Activated CD8-positive, alpha-beta T cell treated with anti-CD3 and anti-CD28 coated beads for 36 hours (primary cell): ENCODE measurements around the gene KDM7A. TPM values are rescaled to one million over a fixed set of nuclear protein-coding genes. Genes with fewer than 3 reads are reported as not detected.

Experiments used
- ATAC-seq: fragments of 200-7000 bp; cut with Tn5 transposase; one replicate; pipeline ENCODE4 v1.10.0; 2021; ENCODE audit warnings: mild to moderate bottlenecking, moderate library complexity
- CTCF ChIA-PET: fragments of 350-600 bp; sonication (Branson Sonifier 250); formaldehyde crosslinking; loops from one replicate; lab custom pipeline; 2021; ENCODE audit warnings: antibody characterized with exemption; lab: Charles Lee
- POLR2A ChIA-PET: fragments of 350-600 bp; sonication (Branson Sonifier 250); formaldehyde crosslinking; loops from one replicate; lab custom pipeline; 2021; ENCODE audit warnings: antibody characterized with exemption; lab: Charles Lee
- DNase-seq: peaks from one replicate; pipeline ENCODE4 v3.0.0-alpha.2; 2020
- H3K27ac Mint-ChIP-seq: one replicate; pipeline ENCODE4 v1.8.0; 2021; ENCODE audit warnings: mild to moderate bottlenecking, mixed read lengths
- H3K27me3 Mint-ChIP-seq: one replicate; pipeline ENCODE4 v1.8.0; 2021; ENCODE audit warnings: mixed read lengths
- H3K36me3 Mint-ChIP-seq: one replicate; pipeline ENCODE4 v1.8.0; 2021; ENCODE audit warnings: low read depth, mixed read lengths
- H3K4me1 Mint-ChIP-seq: one replicate; pipeline ENCODE4 v1.8.0; 2021; ENCODE audit warnings: low read depth, mixed read lengths
- H3K4me3 Mint-ChIP-seq: one replicate; pipeline ENCODE4 v1.8.0; 2021; ENCODE audit warnings: mild to moderate bottlenecking, moderate library complexity, mixed read lengths
- H3K9me3 Mint-ChIP-seq: one replicate; pipeline ENCODE4 v1.8.0; 2021; ENCODE audit warnings: mixed read lengths
- intact Hi-C: fragments of 100-400 bp; cut with micrococcal nuclease; formaldehyde crosslinking; loops from one replicate; pipeline ENCODE4 v1.10.0; 2022
- total RNA-seq, 2 experiments: library from RNA; stranded (reverse); gene quantifications; one replicate each; pipeline ENCODE4 v1.2.3, GENCODE V29; 2021
- TF ChIP-seq, protein P1 (sequence below): fragments of 200-600 bp; IDR thresholded peaks from one replicate; pipeline ENCODE4 v1.8.0; 2022; ENCODE audit warnings: antibody characterized with exemption, mild to moderate bottlenecking

The KDM7A gene
- total RNA-seq, 2 experiments from 2014 or later: 21.1 to 22.9 TPM

GRCh38 chr7:140144821-140145220 is 32.0 kb downstream of the KDM7A start:
- peaks cover 62% of the 10 kb centered on the region for H3K4me1 Mint-ChIP-seq
- TF ChIP-seq, protein P1, sequence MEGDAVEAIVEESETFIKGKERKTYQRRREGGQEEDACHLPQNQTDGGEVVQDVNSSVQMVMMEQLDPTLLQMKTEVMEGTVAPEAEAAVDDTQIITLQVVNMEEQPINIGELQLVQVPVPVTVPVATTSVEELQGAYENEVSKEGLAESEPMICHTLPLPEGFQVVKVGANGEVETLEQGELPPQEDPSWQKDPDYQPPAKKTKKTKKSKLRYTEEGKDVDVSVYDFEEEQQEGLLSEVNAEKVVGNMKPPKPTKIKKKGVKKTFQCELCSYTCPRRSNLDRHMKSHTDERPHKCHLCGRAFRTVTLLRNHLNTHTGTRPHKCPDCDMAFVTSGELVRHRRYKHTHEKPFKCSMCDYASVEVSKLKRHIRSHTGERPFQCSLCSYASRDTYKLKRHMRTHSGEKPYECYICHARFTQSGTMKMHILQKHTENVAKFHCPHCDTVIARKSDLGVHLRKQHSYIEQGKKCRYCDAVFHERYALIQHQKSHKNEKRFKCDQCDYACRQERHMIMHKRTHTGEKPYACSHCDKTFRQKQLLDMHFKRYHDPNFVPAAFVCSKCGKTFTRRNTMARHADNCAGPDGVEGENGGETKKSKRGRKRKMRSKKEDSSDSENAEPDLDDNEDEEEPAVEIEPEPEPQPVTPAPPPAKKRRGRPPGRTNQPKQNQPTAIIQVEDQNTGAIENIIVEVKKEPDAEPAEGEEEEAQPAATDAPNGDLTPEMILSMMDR: no peak
- no peak overlapping the region for H3K4me3 Mint-ChIP-seq
- CTCF ChIA-PET: no interaction called here
- H3K36me3 Mint-ChIP-seq: peaks cover 34% of the 10 kb centered on the region
- peak overlapping the region; percentile 21 for H3K27ac Mint-ChIP-seq
- H3K9me3 Mint-ChIP-seq: peaks cover 20% of the 10 kb centered on the region
- POLR2A ChIA-PET: interaction anchor here (0.9 kb wide), 1 partner anchor 161 kb away, joined by 3 read pairs; no protein-coding TSS in a partner anchor
- no peaks in the 10 kb centered on the region for H3K27me3 Mint-ChIP-seq
- ATAC-seq (peak; percentile 37), DNase-seq (no peak)
- intact Hi-C loops: no loop called here

DNA sequence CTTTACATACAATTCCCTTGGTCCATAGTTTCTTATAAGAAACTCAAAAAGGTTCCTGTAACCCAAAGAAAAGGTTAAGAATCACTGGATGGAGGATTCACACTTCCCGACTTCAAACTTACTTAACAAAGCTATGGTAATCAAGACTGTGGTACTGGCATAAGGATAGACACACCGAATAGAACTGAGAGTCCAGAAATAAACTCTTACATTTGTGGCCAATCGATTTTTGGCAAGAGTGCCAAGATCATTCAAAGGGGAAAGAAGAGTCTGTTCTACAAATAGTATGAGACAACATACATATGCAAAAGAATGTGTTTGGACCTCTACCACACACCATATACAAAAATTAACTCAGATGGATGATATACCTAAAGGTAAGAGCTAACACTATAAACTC is 32.8 kb downstream of the KDM7A start:
- TF ChIP-seq, protein P1: no peak
- POLR2A ChIA-PET: interaction anchor here (0.6 kb wide), 1 partner anchor 278 kb away, joined by 3 read pairs; no protein-coding TSS in a partner anchor
- intact Hi-C loops: no loop called here
- H3K27ac Mint-ChIP-seq: no peak overlapping the region
- H3K4me1 Mint-ChIP-seq: peaks cover 61% of the 10 kb centered on the region
- CTCF ChIA-PET: interaction anchor here (0.9 kb wide), 1 partner anchor 33 kb away, joined by 3 read pairs; no protein-coding TSS in a partner anchor
- peaks cover 32% of the 10 kb centered on the region for H3K36me3 Mint-ChIP-seq
- no peaks in the 10 kb centered on the region for H3K27me3 Mint-ChIP-seq
- peaks cover 20% of the 10 kb centered on the region for H3K9me3 Mint-ChIP-seq
- ATAC-seq (no peak), DNase-seq (no peak)
- H3K4me3 Mint-ChIP-seq: no peak overlapping the region

DNA sequence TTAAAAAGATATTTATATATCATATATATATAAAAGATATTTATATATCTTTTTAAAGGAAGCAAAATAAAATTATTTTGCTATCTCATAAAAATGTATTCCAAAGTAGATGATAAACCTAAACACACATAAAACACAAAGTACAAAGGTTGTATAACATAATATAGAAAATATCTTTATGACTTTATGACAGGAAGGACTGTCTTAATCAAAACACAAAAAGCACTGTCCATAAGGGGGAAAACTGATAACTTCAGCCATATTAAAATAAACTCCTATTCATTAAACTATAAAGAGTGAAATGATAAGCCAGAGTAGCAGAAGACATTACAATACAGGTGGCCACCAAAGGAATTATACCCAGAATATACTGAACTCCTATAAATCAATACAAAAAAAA is 34.8 kb downstream of the KDM7A start:
- Mint-ChIP-seq H3K4me3 (no peak overlapping the region), H3K36me3 (peaks cover 29% of the 10 kb centered on the region), H3K27me3 (no peaks in the 10 kb centered on the region), H3K27ac (no peak overlapping the region), H3K9me3 (peaks cover 20% of the 10 kb centered on the region), H3K4me1 (peaks cover 51% of the 10 kb centered on the region)
- POLR2A ChIA-PET: no interaction called here
- ATAC-seq: no peak
- intact Hi-C loops: no loop called here
- no peak for DNase-seq
- CTCF ChIA-PET: no interaction called here
- TF ChIP-seq, protein P1: no peak

DNA sequence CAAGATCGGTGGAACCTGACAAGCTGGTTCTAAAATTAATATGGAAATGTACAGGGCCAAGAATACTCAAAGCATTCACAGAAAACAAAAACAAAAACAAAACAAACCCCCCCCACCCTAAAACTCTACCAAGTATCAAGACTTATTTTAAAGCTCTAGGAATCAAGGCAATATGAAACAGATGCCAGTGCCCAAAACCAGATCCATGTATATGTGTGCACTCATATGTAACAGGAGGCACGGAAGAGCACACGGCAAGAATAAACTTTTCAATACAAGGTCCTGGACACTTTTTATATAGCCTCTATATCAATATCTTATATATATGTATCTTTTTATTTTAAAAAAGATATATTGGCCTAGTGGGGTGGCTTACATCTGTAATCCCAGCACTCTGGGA is 35.5 kb downstream of the KDM7A start:
- intact Hi-C loops: no loop called here
- Mint-ChIP-seq H3K36me3 (peaks cover 23% of the 10 kb centered on the region), H3K27me3 (no peaks in the 10 kb centered on the region), H3K4me3 (no peak overlapping the region), H3K4me1 (peaks cover 44% of the 10 kb centered on the region), H3K9me3 (peaks cover 20% of the 10 kb centered on the region), H3K27ac (no peak overlapping the region)
- POLR2A ChIA-PET: interaction anchor here (1.1 kb wide), 1 partner anchor 193 kb away, joined by 3 read pairs; no protein-coding TSS in a partner anchor
- DNase-seq: no peak
- CTCF ChIA-PET: interaction anchor here (0.9 to 1.2 kb wide), 3 partner anchors 14 to 1255 kb away, joined by 3 read pairs; no protein-coding TSS in a partner anchor
- TF ChIP-seq, protein P1: no peak
- ATAC-seq: no peak

- Mint-ChIP-seq H3K9me3 (no peaks in the 10 kb centered on the region), H3K27me3 (no peaks in the 10 kb centered on the region), H3K27ac (no peak overlapping the region), H3K36me3 (peaks cover 12% of the 10 kb centered on the region), H3K4me1 (peaks cover 23% of the 10 kb centered on the region), H3K4me3 (no peak overlapping the region)
- intact Hi-C loops: no loop called here
- no peak for DNase-seq
- TF ChIP-seq, protein P1: no peak
- ATAC-seq: no peak
- POLR2A ChIA-PET: no interaction called here
- CTCF ChIA-PET: no interaction called here
These were observed 39.7 kb downstream of the KDM7A start for GRCh38 chr7:140137078-140137477.
